ENCODE data around the gene GHRHR. TPM values are rescaled to one million over a fixed set of nuclear protein-coding genes. Genes with fewer than 3 reads are reported as not detected.
A peak's percentile ranks its signal among the peaks of the same experiment; 100 is the strongest.

GHRHR gene
- total RNA-seq, 1 experiment from 2014 or later = not detected

- no peaks in the 10 kb centered on the region for H3K27me3 ChIP-seq
- no peak overlapping the region for H3K4me3 ChIP-seq
- DNase-seq = no peak
- H3K9me3 ChIP-seq = no peaks in the 10 kb centered on the region
- H3K36me3 ChIP-seq = no peaks in the 10 kb centered on the region
Observed at GRCh38 chr7:30987178-30987577, 23.4 kb downstream of the GHRHR start.

- Histone ChIP-seq H3K27me3 (no peaks in the 10 kb centered on the region), H3K36me3 (no peaks in the 10 kb centered on the region), H3K9me3 (no peaks in the 10 kb centered on the region), H3K4me3 (no peak overlapping the region)
- no peak for DNase-seq
Observed at GRCh38 chr7:30987936-30988335, 24.2 kb downstream of the GHRHR start.

GRCh38 chr7:30988351-30989005 lies 24.7 kb downstream of the GHRHR start:
- no peak overlapping the region for H3K4me3 ChIP-seq
- no peaks in the 10 kb centered on the region for H3K9me3 ChIP-seq
- DNase-seq = no peak
- H3K36me3 ChIP-seq = no peaks in the 10 kb centered on the region
- H3K27me3 ChIP-seq = no peaks in the 10 kb centered on the region

- Histone ChIP-seq H3K4me3 (no peak overlapping the region), H3K27me3 (no peaks in the 10 kb centered on the region), H3K36me3 (no peaks in the 10 kb centered on the region), H3K9me3 (peaks cover 2% of the 10 kb centered on the region; the same call in 1 of the 2 replicates)
- no peak for DNase-seq
Observed at GRCh38 chr7:30989008-30989823, 25.5 kb downstream of the GHRHR start.

GRCh38 chr7:30989824-30990672 lies 26.3 kb downstream of the GHRHR start:
- no peaks in the 10 kb centered on the region for H3K36me3 ChIP-seq
- no peak overlapping the region for H3K4me3 ChIP-seq
- peaks cover 2% of the 10 kb centered on the region; the same call in 1 of the 2 replicates for H3K9me3 ChIP-seq
- H3K27me3 ChIP-seq = no peaks in the 10 kb centered on the region
- no peak for DNase-seq

- H3K36me3 ChIP-seq = no peaks in the 10 kb centered on the region
- H3K9me3 ChIP-seq = peaks cover 2% of the 10 kb centered on the region; the same call in 1 of the 2 replicates
- H3K27me3 ChIP-seq = no peaks in the 10 kb centered on the region
- DNase-seq = no peak
- H3K4me3 ChIP-seq = no peak overlapping the region
Observed at GRCh38 chr7:30990673-30991170, 27.0 kb downstream of the GHRHR start.

- peak; percentile 25 for DNase-seq
- no peaks in the 10 kb centered on the region for H3K36me3 ChIP-seq
- no peaks in the 10 kb centered on the region for H3K27me3 ChIP-seq
Observed at GRCh38 chr7:30992414-30992813, 28.7 kb downstream of the GHRHR start.

GRCh38 chr7:30994206-30995100 lies 30.7 kb downstream of the GHRHR start:
- no peak for DNase-seq
- H3K27me3 ChIP-seq = no peaks in the 10 kb centered on the region
- no peak overlapping the region for H3K4me3 ChIP-seq
- H3K9me3 ChIP-seq = peaks cover 2% of the 10 kb centered on the region; the same call in 1 of the 2 replicates
- H3K36me3 ChIP-seq = no peaks in the 10 kb centered on the region

More at GRCh38 chr7:30992414-30992813, 28.7 kb downstream of the GHRHR start:
- Histone ChIP-seq H3K9me3 (peaks cover 2% of the 10 kb centered on the region; the same call in 1 of the 2 replicates), H3K4me3 (no peak overlapping the region)

- Histone ChIP-seq H3K27me3 (no peaks in the 10 kb centered on the region), H3K36me3 (no peaks in the 10 kb centered on the region), H3K9me3 (peaks cover 2% of the 10 kb centered on the region; the same call in 1 of the 2 replicates), H3K4me3 (no peak overlapping the region)
- DNase-seq = no peak
Observed at GRCh38 chr7:30995536-30995935, 31.8 kb downstream of the GHRHR start.

- H3K36me3 ChIP-seq = no peaks in the 10 kb centered on the region
- no peak overlapping the region for H3K4me3 ChIP-seq
- DNase-seq = no peak
- H3K27me3 ChIP-seq = no peaks in the 10 kb centered on the region
- peaks cover 2% of the 10 kb centered on the region; the same call in 1 of the 2 replicates for H3K9me3 ChIP-seq
Observed at GRCh38 chr7:30996256-30996655, 32.5 kb downstream of the GHRHR start.

- Histone ChIP-seq H3K4me3 (no peak overlapping the region), H3K9me3 (peaks cover 2% of the 10 kb centered on the region; the same call in 1 of the 2 replicates), H3K27me3 (no peaks in the 10 kb centered on the region), H3K36me3 (no peaks in the 10 kb centered on the region)
- no peak for DNase-seq
Observed at GRCh38 chr7:30996883-30997282, 33.1 kb downstream of the GHRHR start.

GRCh38 chr7:30997316-30997715 lies 33.6 kb downstream of the GHRHR start:
- Histone ChIP-seq H3K9me3 (peaks cover 2% of the 10 kb centered on the region; the same call in 1 of the 2 replicates), H3K27me3 (no peaks in the 10 kb centered on the region), H3K36me3 (no peaks in the 10 kb centered on the region), H3K4me3 (no peak overlapping the region)
- no peak for DNase-seq

- Histone ChIP-seq H3K9me3 (peaks cover 2% of the 10 kb centered on the region; the same call in 1 of the 2 replicates), H3K36me3 (no peaks in the 10 kb centered on the region), H3K4me3 (no peak overlapping the region), H3K27me3 (no peaks in the 10 kb centered on the region)
- DNase-seq = no peak
Observed at GRCh38 chr7:30998180-30998579, 34.4 kb downstream of the GHRHR start.

GRCh38 chr7:31000161-31000693 lies 36.5 kb downstream of the GHRHR start:
- no peaks in the 10 kb centered on the region for H3K9me3 ChIP-seq
- no peaks in the 10 kb centered on the region for H3K27me3 ChIP-seq
- H3K36me3 ChIP-seq = no peaks in the 10 kb centered on the region
- H3K4me3 ChIP-seq = no peak overlapping the region
- DNase-seq = no peak

GRCh38 chr7:31000779-31001178 lies 37.0 kb downstream of the GHRHR start:
- no peaks in the 10 kb centered on the region for H3K36me3 ChIP-seq
- H3K4me3 ChIP-seq = no peak overlapping the region
- no peaks in the 10 kb centered on the region for H3K9me3 ChIP-seq
- H3K27me3 ChIP-seq = no peaks in the 10 kb centered on the region
- DNase-seq = no peak

Measured in MG63 (cell line).